ENCODE results near the gene SLC19A1.

Gene SLC19A1

DNA sequence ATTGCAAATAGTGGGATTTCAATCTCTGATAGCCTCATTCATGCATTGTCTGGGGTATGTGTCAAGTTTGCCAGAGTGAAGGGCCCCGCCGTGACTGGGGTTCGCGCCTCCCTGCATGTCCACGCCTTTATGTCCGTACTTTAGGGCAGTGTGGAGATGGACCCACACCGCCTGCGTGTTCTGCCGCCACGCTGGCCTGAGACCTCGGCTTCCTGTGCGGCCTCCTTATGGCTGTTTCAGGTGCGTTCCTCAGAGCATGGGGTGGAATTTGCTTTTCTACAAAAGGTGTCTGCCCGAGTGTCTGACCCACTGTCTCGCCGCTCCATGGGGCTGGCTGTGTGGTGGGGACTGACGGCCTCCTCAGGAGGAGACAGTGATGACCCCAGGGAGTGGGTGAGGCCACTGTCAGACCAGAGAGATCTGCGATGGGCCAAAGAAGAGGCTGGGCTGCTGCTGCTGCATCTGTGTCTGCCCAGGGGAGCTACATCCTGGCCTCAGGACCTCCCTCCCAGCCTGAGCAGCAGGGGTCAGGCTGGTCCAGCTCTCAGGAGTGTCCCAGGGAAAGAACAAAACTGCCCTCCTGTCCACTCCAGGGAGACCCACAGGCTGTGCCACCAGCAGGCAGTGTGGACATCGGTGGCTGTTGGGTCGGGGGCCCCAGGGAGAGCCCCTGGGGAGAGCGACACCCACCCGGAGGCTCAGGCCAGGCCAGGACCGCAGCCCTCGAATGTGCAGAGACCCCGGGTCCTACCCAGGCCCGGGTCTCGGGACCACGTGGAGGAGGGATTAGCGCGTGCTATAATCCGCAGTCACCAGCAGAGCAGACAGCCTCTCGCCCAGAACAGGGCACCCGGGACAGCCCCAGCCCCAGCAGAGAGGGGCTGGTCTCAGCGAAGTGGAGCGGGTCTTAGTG, 9.8 kb upstream of the SLC19A1 start:
- no peak overlapping the region for H3K4me3 ChIP-seq (ENCODE audit: low read length)
- no peak overlapping the region for H3K9ac ChIP-seq (ENCODE audit: low read length)
- no peak overlapping the region for H3K27ac ChIP-seq (ENCODE audit: low read depth, low read length)

DNA sequence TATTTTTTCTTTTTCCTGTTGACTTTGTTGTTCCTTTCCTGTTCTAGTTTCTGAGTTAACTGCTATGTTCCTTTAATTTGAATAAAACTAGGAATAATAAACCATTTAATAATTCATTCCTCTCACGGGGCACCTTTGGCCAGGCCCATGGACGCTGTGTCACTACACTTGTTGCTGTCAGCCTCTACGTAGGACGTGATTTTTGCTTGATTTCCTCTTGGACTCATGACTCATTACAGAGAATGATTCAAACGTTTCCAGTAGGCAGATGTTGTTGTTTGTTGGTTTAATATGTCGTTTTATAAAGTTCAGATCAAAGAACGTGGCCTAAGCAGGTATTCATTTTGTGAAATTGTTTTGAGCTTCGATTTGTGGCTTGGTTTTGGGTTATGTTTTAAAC, 9.1 kb upstream of the SLC19A1 start:
- H3K27ac ChIP-seq (ENCODE audit: low read depth, low read length) = no peak overlapping the region
- no peaks in the 10 kb centered on the region for H3K27me3 ChIP-seq (ENCODE audit: control insufficient read depth, insufficient read depth, low read length)
- H3K4me3 ChIP-seq (ENCODE audit: low read length) = no peak overlapping the region
- no peak overlapping the region for H3K9ac ChIP-seq (ENCODE audit: low read length)
- no peaks in the 10 kb centered on the region for H3K36me3 ChIP-seq (ENCODE audit: control insufficient read depth, insufficient read depth, low read length)
- H3K4me1 ChIP-seq (ENCODE audit: control insufficient read depth, insufficient read depth, low read length) = no peaks in the 10 kb centered on the region

More for the DNA sequence above, 9.8 kb upstream of the SLC19A1 start:
- Histone ChIP-seq H3K27me3 (ENCODE audit: control insufficient read depth, insufficient read depth, low read length) (no peaks in the 10 kb centered on the region), H3K4me1 (ENCODE audit: control insufficient read depth, insufficient read depth, low read length) (no peaks in the 10 kb centered on the region), H3K36me3 (ENCODE audit: control insufficient read depth, insufficient read depth, low read length) (no peaks in the 10 kb centered on the region)

DNA sequence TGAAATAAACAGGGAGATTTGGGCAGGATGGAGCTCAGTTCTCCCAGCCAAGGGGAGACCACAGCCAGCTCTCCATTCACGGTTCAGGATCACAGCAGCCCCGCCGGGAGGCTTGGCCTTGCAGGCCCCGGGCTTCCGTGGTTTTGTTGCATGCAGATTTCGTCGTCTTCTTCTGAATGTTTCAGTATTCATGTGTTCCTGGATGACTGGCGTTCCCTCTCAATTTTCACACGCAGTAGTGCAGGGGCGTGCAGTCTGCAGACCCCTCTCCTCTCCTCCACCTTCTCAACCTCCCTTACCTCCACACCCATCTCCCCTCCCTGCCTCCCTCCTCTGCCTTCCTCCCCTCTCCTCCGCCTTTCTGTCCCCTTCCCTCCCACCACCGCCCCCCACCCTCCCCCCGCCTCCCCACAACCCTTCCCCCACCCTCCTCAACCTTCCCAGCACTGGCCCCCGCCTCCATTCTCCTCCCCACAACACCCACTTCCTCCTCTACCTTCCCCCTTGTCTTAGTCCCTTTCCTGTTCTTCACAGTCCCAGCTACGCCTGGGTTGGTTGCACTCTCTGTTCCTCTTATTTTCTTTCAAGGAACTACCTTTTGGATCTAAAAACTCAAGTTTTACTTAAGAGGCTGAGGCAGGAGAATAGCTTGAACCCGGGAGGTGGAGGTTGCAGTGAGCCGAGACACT, 8.4 kb upstream of the SLC19A1 start:
- Histone ChIP-seq H3K9ac (ENCODE audit: low read length) (no peak overlapping the region), H3K27me3 (ENCODE audit: control insufficient read depth, insufficient read depth, low read length) (no peaks in the 10 kb centered on the region), H3K4me3 (ENCODE audit: low read length) (no peak overlapping the region)

DNA sequence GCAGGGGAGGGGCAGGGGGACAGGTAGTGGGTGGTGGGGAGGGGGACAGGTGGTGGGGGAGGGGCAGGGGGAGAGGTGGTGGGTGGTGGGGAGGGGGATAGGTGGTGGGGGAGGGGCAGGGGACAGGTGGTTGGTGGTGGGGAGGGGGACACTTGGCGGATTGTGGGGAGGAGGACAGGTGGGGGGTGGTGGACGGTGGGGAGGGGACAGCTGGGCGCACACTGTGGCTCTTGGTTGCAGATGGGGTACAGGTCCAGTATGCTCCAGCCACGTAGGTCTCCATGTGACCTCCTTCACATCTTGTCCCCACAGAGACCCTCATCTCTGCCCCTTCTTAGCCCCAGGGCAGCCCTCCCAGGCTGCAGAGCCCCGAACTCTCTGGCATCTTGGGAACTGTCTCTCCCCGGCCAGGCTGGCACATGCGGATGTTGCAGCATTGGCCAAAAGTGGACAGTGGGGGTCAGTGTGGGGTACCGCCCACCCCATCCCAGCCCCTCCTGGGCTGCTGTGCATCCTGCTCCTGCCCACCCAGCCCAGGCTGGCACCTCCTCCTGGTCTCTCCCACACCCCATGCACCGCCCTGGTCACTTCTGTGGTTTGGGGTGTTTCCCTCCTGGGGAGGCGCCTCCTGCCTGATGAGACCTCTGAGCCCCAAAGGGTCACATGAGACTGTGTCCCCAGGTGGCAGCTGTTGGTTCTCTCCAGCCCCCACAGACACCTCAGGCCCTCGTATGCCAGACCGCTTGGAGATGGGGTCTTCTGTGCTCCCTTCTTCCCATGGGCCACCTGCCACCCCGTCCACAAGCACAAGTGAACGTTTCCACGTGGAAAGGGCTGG, 7.6 kb upstream of the SLC19A1 start:
- H3K36me3 ChIP-seq (ENCODE audit: control insufficient read depth, insufficient read depth, low read length) = no peaks in the 10 kb centered on the region
- H3K27ac ChIP-seq (ENCODE audit: low read depth, low read length) = no peak overlapping the region
- H3K4me1 ChIP-seq (ENCODE audit: control insufficient read depth, insufficient read depth, low read length) = no peaks in the 10 kb centered on the region
- no peaks in the 10 kb centered on the region for H3K27me3 ChIP-seq (ENCODE audit: control insufficient read depth, insufficient read depth, low read length)
- H3K4me3 ChIP-seq (ENCODE audit: low read length) = no peak overlapping the region
- no peak overlapping the region for H3K9ac ChIP-seq (ENCODE audit: low read length)

More for the DNA sequence above, 8.4 kb upstream of the SLC19A1 start:
- H3K4me1 ChIP-seq (ENCODE audit: control insufficient read depth, insufficient read depth, low read length) = no peaks in the 10 kb centered on the region
- no peak overlapping the region for H3K27ac ChIP-seq (ENCODE audit: low read depth, low read length)
- no peaks in the 10 kb centered on the region for H3K36me3 ChIP-seq (ENCODE audit: control insufficient read depth, insufficient read depth, low read length)

DNA sequence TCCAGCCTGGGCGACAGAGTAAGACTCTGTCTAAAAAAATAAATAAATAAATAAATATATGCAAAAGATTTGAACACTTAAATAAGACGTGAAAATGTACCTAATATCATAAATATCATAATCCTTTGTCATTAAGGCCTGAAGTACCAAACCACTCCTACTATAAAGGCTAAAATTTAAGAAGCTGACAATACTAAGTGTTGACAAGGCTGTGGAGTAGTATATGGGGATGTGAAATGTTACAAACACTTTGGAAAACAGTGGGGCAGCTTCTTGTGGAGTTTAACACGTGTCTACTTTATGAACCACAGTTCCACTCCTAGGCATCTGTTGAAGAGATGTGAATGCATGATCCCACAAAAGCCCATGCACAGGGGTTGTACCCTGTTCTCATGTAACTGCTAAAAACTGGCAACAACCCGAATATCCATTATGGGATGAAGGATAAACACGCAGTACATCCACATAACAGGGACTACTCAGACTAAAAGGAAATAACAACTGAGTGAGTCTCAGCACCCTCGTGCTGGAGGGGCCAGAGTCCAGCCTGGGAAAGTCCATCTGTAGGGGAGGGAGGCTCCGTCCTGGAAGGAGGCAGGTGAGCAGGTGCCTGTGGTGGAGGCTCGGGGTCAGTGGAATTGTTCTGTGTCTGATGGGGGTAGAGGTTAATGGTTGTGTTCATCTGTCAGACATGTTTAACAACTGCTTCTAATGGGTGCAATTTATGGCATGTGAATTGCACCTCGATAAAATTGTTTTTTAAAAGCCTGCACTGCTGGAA, 6.7 kb upstream of the SLC19A1 start:
- Histone ChIP-seq H3K27ac (ENCODE audit: low read depth, low read length) (no peak overlapping the region), H3K9ac (ENCODE audit: low read length) (no peak overlapping the region), H3K36me3 (ENCODE audit: control insufficient read depth, insufficient read depth, low read length) (no peaks in the 10 kb centered on the region), H3K4me3 (ENCODE audit: low read length) (no peak overlapping the region), H3K27me3 (ENCODE audit: control insufficient read depth, insufficient read depth, low read length) (no peaks in the 10 kb centered on the region), H3K4me1 (ENCODE audit: control insufficient read depth, insufficient read depth, low read length) (no peaks in the 10 kb centered on the region)

DNA sequence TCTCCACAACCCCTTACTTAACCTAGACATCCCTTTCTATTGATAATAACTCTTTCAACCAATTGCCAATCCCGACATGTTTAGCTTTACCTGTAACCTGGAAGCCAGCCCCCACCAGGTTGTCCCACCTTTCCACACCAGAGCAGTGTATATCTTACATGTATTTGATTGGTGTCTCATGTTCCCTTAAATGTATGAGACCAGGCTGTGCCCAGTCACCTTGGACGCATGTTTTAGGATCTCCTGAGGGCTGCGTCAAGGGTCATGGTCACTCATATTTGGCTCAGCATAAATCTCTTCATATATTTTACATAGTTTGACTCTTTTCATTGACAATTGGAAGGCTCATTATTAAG, 5.3 kb upstream of the SLC19A1 start:
- Histone ChIP-seq H3K4me1 (ENCODE audit: control insufficient read depth, insufficient read depth, low read length) (no peaks in the 10 kb centered on the region), H3K9ac (ENCODE audit: low read length) (no peak overlapping the region), H3K4me3 (ENCODE audit: low read length) (no peak overlapping the region), H3K36me3 (ENCODE audit: control insufficient read depth, insufficient read depth, low read length) (no peaks in the 10 kb centered on the region), H3K27ac (ENCODE audit: low read depth, low read length) (no peak overlapping the region), H3K27me3 (ENCODE audit: control insufficient read depth, insufficient read depth, low read length) (no peaks in the 10 kb centered on the region)

DNA sequence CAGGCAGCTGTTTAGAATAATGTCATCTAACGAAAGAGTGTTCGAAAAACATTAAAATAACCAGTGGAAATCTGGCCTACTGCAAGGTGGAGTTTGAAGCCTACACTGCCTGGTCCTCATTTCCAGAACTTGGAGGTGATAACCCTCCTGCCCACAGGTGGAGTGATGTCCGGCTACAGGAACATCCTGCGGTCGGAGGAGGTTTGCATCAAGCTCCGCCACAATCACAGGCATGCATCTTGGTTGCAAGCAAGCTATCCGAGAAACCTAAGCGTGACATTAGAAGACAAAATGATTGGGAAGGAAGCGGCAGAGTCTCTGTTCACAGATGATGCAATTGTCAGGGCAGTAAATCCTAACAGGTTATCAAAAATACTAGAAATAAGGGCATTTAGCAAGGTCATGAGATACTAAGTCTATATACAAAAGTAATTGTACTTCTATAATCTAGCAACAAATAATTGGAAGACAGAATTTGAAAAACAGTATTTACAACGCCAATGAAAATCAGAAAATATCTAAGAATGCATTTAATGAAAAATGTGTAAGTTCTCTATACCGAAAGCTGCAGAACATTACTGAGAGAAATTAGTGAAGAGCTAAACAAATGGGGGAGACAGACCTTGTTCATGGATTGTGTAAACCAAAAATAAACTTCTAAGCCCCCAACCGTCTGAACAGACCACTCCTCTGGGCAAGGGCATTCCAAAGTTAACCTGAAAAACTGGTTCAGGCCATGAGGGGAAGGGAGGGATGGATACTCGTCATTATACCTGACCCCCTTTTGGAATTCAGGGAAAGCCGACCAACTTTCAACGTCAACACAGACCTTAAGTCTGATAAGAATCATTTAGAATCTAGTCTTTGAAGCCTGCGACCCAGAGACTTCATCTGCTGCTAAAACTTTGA, 4.7 kb upstream of the SLC19A1 start:
- H3K27ac ChIP-seq (ENCODE audit: low read depth, low read length) = no peak overlapping the region
- no peaks in the 10 kb centered on the region for H3K27me3 ChIP-seq (ENCODE audit: control insufficient read depth, insufficient read depth, low read length)
- no peaks in the 10 kb centered on the region for H3K4me1 ChIP-seq (ENCODE audit: control insufficient read depth, insufficient read depth, low read length)
- H3K36me3 ChIP-seq (ENCODE audit: control insufficient read depth, insufficient read depth, low read length) = no peaks in the 10 kb centered on the region
- no peak overlapping the region for H3K9ac ChIP-seq (ENCODE audit: low read length)
- no peak overlapping the region for H3K4me3 ChIP-seq (ENCODE audit: low read length)

DNA sequence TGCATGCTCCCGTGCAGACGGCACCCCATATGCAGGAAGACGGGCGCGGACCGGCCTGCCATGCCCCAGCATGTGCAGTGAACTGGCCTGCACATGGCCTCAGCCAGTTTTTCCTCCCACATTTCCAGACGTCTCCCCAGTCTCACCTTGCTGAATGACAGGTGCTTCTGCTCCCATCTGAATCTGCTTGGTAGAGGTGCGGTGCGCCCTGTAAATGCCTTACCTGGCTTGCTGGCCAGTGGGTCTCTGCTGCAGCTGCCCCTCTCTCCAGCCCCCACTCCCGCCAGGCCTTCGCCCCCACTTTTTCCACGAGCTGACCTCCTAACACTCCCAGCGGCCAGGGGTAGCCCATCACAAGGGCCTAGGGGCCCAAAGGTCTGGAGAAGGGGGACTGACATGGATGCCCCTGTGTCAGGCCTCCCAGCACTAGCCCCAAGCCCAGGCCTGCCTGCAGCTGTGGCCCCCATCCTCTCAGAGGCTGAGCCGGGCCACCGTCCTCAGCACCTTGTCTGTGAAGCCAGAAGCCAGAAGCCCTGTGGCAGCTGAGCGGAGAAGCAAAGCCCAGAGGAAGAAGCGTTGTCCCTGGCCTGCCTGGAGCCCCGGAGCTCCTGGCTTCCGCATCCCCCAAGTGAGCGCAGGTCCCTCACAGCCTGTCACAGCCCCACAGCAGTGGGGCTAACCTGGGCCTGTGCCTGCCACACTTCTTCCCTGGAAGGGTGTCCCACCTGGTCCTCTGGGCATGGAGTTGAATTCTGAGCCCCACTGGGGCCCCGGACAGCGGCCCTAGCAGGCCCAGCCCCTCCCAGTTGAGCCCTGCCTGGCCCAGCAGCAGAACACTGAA, 3.7 kb upstream of the SLC19A1 start:
- no peak overlapping the region for H3K4me3 ChIP-seq (ENCODE audit: low read length)
- H3K27ac ChIP-seq (ENCODE audit: low read depth, low read length) = no peak overlapping the region
- H3K36me3 ChIP-seq (ENCODE audit: control insufficient read depth, insufficient read depth, low read length) = no peaks in the 10 kb centered on the region
- H3K9ac ChIP-seq (ENCODE audit: low read length) = no peak overlapping the region
- H3K4me1 ChIP-seq (ENCODE audit: control insufficient read depth, insufficient read depth, low read length) = peaks cover 5% of the 10 kb centered on the region
- H3K27me3 ChIP-seq (ENCODE audit: control insufficient read depth, insufficient read depth, low read length) = no peaks in the 10 kb centered on the region

DNA sequence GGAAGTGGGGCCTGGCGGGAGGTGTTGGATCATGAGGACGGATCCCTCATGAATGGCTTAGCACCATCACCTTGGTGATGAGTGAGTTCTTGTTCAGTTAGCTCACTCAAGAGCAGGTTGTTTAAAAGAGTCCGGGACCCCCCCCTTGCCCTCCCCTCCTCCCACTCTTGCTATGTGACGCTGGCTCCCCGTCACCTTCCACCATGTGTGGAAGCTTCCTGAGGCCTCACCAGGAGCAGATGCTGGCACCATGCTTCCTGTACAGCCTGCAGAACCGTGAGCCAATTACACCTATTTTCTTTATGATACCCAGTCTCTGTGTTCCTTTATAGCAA, 3.0 kb upstream of the SLC19A1 start:
- Histone ChIP-seq H3K36me3 (ENCODE audit: control insufficient read depth, insufficient read depth, low read length) (no peaks in the 10 kb centered on the region), H3K4me3 (ENCODE audit: low read length) (no peak overlapping the region), H3K27me3 (ENCODE audit: control insufficient read depth, insufficient read depth, low read length) (no peaks in the 10 kb centered on the region), H3K4me1 (ENCODE audit: control insufficient read depth, insufficient read depth, low read length) (peaks cover 5% of the 10 kb centered on the region), H3K27ac (ENCODE audit: low read depth, low read length) (no peak overlapping the region), H3K9ac (ENCODE audit: low read length) (no peak overlapping the region)

DNA sequence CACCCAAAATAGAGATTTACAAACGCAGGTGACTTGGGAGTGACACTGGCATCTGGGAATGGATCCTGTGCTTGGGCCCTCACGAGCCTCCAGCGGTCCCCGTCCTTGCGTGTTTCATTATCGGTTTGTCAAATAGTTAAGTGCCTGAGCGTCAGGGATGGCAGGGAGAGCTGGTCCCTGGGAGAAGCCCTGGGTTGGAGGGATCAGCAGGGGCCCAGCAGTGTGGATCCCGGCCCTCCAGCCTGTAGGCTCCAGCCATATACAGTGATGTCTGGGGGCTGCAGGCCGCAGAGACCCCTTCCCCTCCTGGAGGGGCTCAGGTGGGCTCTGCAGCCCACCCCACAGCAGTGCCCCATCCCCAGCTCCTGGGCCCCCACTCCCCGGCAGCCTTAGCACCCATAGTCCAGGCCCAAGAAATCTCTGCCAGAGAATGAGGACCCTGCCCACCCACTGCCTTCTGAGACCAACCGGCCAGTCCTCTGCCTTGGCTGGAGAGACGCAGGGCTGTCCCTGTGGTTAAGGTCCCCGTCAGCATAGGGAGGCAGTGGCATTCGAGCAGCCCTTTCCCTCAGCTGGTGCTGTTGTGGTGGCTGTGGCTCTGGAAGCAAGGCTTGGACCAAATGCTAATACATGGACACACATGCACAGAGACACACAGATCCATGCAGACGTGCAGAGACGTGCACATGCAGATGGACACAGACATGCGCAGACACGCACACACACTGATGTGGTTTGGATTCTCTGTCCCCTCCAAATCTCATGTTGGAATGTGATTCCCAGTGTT, 2.4 kb upstream of the SLC19A1 start:
- Histone ChIP-seq H3K27ac (ENCODE audit: low read depth, low read length) (no peak overlapping the region), H3K9ac (ENCODE audit: low read length) (no peak overlapping the region), H3K36me3 (ENCODE audit: control insufficient read depth, insufficient read depth, low read length) (no peaks in the 10 kb centered on the region), H3K4me3 (ENCODE audit: low read length) (no peak overlapping the region), H3K4me1 (ENCODE audit: control insufficient read depth, insufficient read depth, low read length) (peaks cover 5% of the 10 kb centered on the region), H3K27me3 (ENCODE audit: control insufficient read depth, insufficient read depth, low read length) (no peaks in the 10 kb centered on the region)
